Kidney epithelial cell (primary cell): ENCODE data around the gene POLR3E. TPM values are rescaled to one million over a fixed set of nuclear protein-coding genes. Genes with fewer than 3 reads are reported as not detected.
"Not testable (repeated sequence)": the region's sequence is repeated elsewhere in the genome, so short reads cannot be mapped to it uniquely, and the experiment has no call there.

Source experiments
- DNase-seq: peaks from one replicate; pipeline ENCODE4 v3.0.0-alpha.2; 2010; ENCODE audit warnings: low read depth
- H3K27me3 ChIP-seq: 2 replicates; pipeline ENCODE4 v1.6.0; 2011; ENCODE audit warnings: low read length; ENCODE audit not compliant: control insufficient read depth, insufficient read depth
- H3K36me3 ChIP-seq: 2 replicates; pipeline ENCODE4 v1.5.1; 2011; ENCODE audit warnings: low read length; ENCODE audit not compliant: control insufficient read depth, insufficient read depth
- H3K4me3 ChIP-seq: 2 replicates; pipeline ENCODE4 v1.5.1; 2011; ENCODE audit warnings: low read depth, mild to moderate bottlenecking, control low read depth, low read length
- CTCF ChIP-seq: IDR thresholded peaks from 2 replicates; pipeline ENCODE4 v1.5.1; 2011; ENCODE audit warnings: mild to moderate bottlenecking, moderate library complexity, low read length, control low read depth, inconsistent platforms; ENCODE audit not compliant: insufficient read depth, poor library complexity, severe bottlenecking
- total RNA-seq: library from RNA; depleted of rRNA; stranded (reverse); fragments of >200 nt; gene quantifications from 2 replicates; pipeline ENCODE4 v1.2.3, GENCODE V29; 2015

The POLR3E gene
- total RNA-seq, 1 donor from 2014 or later: 39.4 TPM

GRCh38 chr16:22360963-22361659 lies 63.9 kb downstream of the POLR3E start:
- H3K4me3 ChIP-seq: no peak overlapping the region
- TF ChIP-seq CTCF: no peak
- no peaks in the 10 kb centered on the region for H3K27me3 ChIP-seq
- H3K36me3 ChIP-seq: no peaks in the 10 kb centered on the region
- DNase-seq: no peak

- TF ChIP-seq CTCF: no peak
- Histone ChIP-seq H3K36me3 (no peaks in the 10 kb centered on the region), H3K4me3 (no peak overlapping the region), H3K27me3 (no peaks in the 10 kb centered on the region)
- DNase-seq: no peak
These were observed 67.0 kb downstream of the POLR3E start for GRCh38 chr16:22364241-22364640.

GRCh38 chr16:22366371-22366770 lies 69.2 kb downstream of the POLR3E start:
- Histone ChIP-seq H3K36me3 (no peaks in the 10 kb centered on the region), H3K4me3 (no peak overlapping the region), H3K27me3 (no peaks in the 10 kb centered on the region)
- DNase-seq: no peak
- no peak for TF ChIP-seq CTCF

- no peak for DNase-seq
- no peaks in the 10 kb centered on the region for H3K36me3 ChIP-seq
- H3K4me3 ChIP-seq: no peak overlapping the region
- no peak for TF ChIP-seq CTCF
- no peaks in the 10 kb centered on the region for H3K27me3 ChIP-seq
These were observed 69.7 kb downstream of the POLR3E start for GRCh38 chr16:22366889-22367288.

GRCh38 chr16:22368200-22368826 lies 71.1 kb downstream of the POLR3E start:
- H3K27me3 ChIP-seq, H3K36me3 ChIP-seq, H3K4me3 ChIP-seq, DNase-seq: not testable (repeated sequence)

GRCh38 chr16:22369221-22369811 lies 72.1 kb downstream of the POLR3E start:
- Histone ChIP-seq H3K36me3 (no peaks in the 10 kb centered on the region), H3K27me3 (no peaks in the 10 kb centered on the region), H3K4me3 (no peak overlapping the region)
- no peak for TF ChIP-seq CTCF
- no peak for DNase-seq
